ENCODE data around the gene SH3GL3. TPM values are rescaled to one million over a fixed set of nuclear protein-coding genes. Genes with fewer than 3 reads are reported as not detected.

Gene SH3GL3
- total RNA-seq, 1 donor from 2014 or later: 0.26 TPM

DNA sequence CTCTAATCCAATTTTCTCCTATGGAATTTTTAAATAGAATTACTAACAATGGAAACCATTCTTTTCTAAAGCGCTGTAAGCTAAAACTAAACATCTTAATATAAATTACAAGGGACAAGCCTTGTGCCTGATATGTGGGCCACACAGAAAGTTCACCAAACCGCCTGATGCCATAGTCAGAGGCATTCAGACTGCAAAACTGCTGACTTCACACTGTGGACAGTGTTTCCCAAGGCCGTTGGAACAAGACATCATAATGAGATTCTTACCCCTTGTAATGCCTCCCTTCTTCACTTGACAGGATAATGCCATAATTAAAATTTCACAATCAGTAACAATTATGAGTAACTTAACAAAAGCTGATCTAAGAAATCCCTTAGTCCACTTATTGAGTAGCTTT, 14.9 kb downstream of the SH3GL3 start:
- no peak for DNase-seq (ENCODE audit: low spot score)

DNA sequence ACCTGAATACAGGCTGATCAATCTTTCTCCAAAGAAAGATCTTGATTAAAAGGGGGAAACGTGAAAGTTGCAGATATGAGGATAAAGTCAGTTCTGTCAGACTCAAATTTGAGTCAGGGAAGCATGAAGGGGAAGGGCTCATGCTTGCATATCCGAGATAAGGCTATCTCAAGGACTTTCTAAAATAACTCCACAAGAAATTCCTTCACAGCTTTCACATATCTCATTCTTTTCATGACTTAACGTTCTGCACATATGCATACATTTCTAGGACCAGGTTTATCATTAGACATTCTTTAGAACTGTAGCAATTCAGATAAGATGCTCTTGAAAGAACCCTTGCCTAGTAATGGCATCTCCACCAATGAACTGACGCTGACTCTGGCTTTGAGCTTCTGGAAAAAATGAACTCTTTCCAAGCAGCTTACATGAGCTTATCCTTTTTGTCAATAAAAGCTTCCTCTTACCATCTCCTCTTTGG, 15.9 kb downstream of the SH3GL3 start:
- DNase-seq (ENCODE audit: low spot score): no peak

- no peak for DNase-seq (ENCODE audit: low spot score)
These were observed 23.7 kb downstream of the SH3GL3 start for GRCh38 chr15:83470887-83471286.

DNA sequence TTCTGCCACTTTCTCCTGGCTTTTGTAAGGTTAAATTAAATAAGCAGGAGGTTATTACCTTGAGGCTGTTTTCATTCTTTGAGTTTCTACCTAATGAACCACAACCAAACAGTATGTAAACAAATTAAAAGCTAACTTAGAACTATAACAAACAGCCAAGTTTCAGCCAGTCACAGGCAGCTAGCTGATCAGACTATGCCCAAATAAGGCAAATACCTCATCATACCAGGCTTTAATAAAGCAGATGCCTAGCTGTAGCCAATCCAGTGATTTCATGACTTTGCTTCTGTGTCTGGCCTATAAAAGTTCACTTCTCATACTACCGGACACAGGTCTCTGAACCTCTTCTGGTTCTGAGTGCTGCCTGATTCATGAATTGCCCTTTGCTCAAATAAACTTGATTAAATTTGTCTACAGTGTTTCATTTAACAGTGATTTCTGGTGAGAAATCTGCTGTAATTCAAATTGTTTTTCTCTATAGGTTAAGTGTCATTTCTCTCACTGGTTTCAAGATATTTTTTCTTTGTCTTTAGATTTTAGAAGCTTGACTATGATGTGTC, 24.2 kb downstream of the SH3GL3 start:
- DNase-seq (ENCODE audit: low spot score): no peak

- no peak for DNase-seq (ENCODE audit: low spot score)
These were observed 25.0 kb downstream of the SH3GL3 start for GRCh38 chr15:83472151-83472550.

- DNase-seq (ENCODE audit: low spot score): no peak
These were observed 25.7 kb downstream of the SH3GL3 start for GRCh38 chr15:83472797-83473196.

DNA sequence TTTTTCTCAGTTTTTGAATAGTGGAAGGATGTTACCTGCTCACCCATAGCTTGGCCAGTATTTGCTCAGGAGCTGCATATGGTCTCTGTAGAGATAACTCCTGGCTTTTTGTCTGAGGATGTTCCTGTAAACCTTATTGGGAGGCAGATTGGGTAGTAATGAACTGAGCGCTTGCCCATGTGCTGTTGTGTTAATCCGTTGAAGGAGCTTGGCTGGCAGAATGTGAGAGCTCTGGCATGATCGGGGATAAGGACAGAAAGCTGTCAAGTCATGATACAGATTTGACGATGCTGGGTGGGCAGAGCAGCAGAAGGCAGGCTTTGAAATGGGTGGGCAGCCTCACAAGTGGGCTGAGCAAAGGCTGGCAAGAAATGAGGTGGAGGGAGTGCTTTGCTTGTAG, 27.4 kb downstream of the SH3GL3 start:
- DNase-seq (ENCODE audit: low spot score): no peak

DNA sequence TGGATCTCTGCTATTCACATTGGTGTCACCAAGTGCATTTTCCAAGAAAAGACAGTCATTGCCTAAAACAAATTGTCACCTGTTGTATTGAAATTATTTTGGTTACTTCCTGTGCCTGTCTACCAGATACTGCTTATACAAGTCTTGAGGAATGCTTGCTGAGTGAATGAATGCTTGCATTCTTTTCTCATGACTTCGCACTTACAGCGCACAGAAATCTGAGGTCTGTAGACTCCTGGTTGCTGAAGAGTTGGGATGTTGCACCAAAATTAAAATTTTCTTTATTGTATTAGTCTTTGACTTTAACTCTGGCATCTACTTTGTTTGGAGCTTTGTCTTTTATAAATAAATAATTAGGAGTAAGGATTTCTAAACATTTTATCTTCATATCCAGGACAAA, 28.4 kb downstream of the SH3GL3 start:
- no peak for DNase-seq (ENCODE audit: low spot score)

- no peak for DNase-seq (ENCODE audit: low spot score)
These were observed 28.9 kb downstream of the SH3GL3 start for GRCh38 chr15:83476066-83476465.

- DNase-seq (ENCODE audit: low spot score): no peak
These were observed 29.6 kb downstream of the SH3GL3 start for GRCh38 chr15:83476708-83477107.

GRCh38 chr15:83477172-83477807, 30.1 kb downstream of the SH3GL3 start:
- no peak for DNase-seq (ENCODE audit: low spot score)

DNA sequence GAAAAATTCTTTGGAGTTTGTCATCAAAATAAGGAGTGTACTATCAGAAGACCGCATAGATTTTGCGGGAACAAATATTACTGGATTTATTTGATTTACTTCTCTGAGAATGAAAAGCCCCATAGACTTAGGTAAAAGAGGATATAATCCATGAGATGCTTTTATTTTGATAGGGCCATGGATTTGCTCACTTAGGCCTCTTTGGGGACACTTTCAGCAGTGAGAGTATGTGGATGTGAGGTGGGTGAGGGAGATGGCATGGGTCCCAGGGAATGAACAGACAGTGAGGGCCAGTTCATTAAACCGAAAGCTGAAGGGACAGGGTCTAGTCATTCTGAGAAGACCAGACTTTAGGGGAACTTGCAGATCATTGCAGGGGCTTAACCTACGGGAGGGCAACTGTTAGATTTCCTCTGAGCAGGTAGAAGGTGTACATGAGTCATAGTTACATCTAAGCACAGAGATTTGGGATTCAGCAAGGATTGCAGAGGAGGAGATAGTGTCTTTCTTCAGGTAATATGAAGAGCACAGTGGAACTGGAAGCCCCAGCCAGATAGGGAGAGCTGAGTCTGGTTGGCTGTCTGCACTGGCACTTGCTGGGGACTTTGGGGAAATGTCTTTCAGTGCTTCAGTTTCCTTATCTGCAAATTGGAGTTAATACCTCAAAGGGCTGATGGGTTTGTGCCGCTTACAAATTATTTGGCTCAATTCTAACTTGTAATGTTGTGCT, 30.8 kb downstream of the SH3GL3 start:
- no peak for DNase-seq (ENCODE audit: low spot score)

GRCh38 chr15:83483612-83484011, 36.5 kb downstream of the SH3GL3 start:
- no peak for DNase-seq (ENCODE audit: low spot score)

GRCh38 chr15:83484636-83485035, 37.5 kb downstream of the SH3GL3 start:
- no peak for DNase-seq (ENCODE audit: low spot score)

DNA sequence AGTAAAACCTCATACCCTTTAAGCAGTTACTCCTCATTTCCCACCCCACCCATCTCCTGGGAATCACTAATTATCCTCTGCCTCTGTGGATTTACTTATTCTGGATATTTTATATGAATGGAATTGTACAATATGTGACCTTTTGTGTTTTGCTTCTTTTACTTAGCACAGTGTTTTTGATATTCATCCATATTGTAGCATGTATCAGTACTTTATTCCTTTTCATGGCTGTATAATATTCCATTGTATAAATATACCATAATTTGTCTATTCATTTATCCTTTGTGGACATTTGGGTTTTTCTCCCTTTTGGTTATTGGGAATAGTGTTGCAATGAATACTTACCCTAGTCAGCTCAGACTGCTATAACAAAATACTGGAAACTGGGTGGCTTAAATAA, 39.2 kb downstream of the SH3GL3 start:
- no peak for DNase-seq (ENCODE audit: low spot score)

DNA sequence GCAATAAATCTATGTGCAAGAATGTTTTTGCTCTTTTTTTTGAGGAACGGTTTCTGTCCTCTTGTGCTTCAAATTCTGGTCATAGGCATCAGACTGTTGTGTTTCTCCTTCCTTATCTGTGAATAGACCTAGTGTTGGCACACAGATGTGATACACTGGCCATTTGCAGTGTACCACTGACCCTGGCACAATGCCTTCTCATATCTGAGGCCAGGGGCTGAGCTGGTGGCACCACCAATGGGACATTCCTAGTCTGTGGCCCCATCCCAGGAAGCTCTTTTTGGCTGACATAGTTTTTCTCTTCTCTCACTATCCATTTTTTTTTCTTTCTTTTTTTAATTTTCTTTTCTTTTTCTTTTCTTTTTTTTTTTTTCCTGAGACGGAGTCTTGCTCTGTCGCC, 40.4 kb downstream of the SH3GL3 start:
- DNase-seq (ENCODE audit: low spot score): no peak

DNA sequence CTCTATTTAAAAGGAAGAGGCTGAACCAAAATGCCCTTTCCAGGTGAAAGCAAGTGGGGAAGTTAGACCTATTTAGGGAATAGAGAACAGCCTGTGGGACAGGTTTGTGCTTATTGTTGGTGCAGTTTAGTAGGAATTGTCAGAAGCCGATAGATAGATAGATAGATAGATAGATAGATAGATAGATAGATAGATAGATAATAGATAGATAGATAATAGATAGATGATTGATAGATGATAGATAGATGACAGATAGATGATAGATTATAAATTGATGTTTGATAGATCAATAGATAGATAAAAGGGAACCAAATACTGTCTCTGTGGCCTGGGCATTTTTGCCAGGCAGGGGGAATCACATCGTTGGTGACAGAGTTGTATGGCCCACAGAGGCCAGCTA, 42.5 kb downstream of the SH3GL3 start:
- DNase-seq (ENCODE audit: low spot score): no peak

GRCh38 chr15:83491486-83491885, 44.3 kb downstream of the SH3GL3 start:
- no peak for DNase-seq (ENCODE audit: low spot score)

GRCh38 chr15:83496766-83497165, 49.6 kb downstream of the SH3GL3 start:
- DNase-seq (ENCODE audit: low spot score): no peak

GRCh38 chr15:83498374-83498773, 51.2 kb downstream of the SH3GL3 start:
- DNase-seq (ENCODE audit: low spot score): no peak

DNA sequence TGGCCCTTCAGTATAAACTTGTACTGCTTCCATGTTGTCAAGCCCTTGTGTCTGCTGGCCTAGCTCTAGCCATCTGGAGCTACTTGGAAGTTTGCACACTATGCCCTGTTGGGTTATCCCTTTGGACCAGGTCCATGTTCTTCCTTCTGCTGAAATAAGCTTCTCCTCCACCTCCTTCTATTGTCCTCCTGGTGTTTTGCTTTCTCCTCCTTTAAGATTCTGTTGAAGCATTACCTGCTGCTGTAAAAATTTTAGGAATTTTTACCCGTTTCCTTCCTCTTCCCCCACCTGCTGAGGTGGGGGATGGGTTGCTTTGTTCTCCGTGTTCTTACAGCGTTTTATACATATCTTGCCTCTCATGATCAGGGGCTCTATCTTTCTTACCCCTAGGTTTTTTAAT, 51.7 kb downstream of the SH3GL3 start:
- no peak for DNase-seq (ENCODE audit: low spot score)

DNA sequence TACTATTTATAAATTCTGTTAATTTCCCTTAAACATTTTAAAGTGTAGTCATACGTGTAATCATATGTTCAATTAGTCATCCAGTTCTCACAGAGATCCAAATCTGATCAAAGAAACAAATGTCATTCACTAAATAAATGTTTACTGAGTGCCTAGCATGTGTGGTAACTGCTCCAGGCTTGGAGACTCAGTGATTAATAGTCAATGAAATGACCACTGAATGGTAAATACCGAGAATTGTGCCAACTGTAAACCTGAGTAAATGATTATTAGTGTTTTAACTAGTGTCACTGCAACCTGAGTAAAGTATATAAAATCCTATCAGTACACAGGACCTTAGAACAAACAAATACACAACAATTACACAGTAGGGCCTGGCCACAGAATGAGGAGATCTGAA, 52.3 kb downstream of the SH3GL3 start:
- DNase-seq (ENCODE audit: low spot score): no peak

Data from ureter (tissue), 1 donor.